T-helper 9 cell (primary cell): ENCODE measurements around the gene POLR2F.

Source experiments
- DNase-seq: peaks from one replicate; pipeline ENCODE4 v3.0.0-alpha.2; 2020

Gene POLR2F

DNA sequence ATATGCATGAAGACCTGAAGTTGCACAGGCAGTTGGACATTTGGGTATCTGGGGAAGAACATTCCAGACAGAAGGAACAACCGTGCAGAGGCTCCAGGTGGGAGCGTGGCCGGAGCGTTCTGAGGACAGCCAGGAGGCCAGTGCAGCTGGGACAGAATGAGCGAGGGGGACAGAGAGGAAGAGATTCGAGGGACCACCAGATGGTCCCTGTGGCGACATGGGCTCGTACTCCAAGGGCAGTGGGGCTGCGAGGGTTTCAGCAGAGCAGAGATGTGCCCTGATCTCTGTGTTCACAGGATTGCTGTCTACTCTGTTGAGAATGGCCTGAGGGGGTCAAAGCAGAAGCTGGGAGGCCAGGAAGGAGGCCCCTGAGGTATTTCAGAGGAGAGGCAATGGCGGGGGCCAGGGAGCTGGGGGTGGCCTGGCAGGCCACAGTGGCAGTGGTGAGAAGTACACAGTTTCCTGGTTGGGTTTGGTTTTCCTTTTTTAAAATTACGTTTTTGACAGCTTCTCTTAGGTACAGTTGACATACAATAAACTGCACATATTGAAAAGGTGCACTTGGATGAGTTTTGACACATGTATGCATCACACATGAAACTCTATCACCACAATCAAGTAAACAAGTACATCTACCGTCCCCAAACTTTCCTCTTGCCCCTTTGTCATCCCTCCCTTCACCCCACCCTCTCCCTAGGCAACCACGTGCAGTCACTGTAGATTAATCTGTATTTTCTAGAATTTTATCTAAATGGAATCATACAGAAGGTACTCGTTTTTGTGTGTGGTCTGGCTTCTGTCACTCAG, 55.7 kb downstream of the POLR2F start:
- DNase-seq, result no peak

DNA sequence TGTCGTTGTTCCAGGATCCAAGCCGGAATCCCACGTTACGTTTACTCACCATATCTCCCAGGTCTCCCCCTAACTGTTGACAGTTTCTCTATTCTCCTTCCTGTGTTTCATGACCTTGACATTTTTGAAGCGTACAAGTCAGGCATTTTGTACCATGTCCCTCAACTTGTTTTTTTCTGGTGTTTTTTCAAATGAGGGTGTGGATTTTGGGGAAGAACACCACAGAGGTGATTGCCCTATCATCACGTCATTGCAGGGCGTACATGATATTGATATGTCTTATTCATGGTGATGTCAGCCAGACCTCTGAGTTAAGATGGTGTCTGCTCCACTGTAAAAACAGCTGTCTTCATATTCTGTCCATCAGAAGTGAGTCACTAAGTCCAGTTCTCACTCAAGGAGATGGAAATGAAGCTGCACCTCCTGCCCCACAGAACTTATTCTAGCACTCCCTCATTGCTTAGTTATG, 59.1 kb downstream of the POLR2F start:
- no peak for DNase-seq

DNA sequence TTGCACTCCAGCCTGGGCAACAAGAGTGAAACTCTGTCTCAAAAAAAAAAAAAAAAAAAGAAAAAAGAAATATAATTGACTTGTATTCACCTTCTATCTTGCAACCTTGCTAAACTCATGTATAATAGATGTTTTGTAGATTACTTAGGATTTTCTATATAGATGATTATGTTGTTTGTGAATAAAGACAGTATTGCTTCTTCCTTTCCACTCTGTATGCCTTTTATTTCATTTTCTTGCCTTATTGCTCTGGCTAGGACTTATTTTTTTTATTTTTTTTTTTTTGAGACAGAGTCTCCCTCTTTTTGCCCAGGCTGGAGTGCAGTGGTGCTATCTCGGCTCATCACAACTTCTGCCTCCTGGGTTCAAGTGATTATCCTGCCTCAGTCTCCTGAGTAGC, 60.6 kb downstream of the POLR2F start:
- DNase-seq, result no peak

DNA sequence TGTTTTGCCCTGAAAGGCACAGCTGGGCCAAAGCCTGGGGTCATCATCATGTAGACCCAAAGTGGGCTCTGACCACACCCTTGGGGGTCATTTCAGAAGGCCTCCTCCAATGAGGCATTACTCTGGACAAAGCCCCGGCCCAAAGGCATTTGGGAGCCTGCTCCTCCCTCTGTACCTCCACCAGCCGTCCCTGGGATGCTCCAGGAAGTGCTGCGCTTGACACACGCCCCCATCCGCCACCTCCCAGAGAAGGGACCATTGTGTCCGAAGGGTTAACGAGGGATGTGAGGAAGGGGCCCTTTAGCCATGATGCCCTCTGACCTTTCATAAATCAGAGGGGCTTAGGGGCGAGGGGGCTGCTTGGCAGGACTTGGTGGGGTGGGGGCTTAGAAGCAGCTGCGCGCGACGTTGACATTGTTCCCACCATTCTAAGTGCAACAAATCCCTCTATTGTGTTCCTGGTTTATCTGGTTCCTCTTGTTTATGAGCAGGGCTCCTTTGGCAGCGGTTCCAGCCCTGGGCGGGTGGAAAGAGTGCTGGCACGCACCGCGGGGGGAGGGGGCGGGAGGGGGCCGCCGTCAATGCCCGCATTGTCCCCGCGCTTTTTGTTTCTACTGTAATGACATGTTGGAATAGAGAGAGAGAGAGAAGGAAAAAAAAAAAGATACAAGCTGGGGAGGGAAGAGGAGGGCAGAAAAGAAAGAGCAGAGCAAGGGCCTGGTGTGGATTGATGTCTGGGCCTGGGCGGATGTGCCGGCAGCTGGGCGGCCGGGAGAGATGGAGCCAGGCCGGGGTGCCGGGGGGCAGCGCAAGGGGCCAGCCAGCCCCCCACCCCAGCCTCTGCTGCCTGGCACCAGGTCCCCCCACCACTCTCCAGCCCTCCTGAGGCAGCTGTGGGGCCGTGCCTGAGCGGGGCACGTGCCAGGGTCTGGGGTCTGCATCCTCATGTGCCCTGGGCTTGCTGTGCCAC, 63.0 kb downstream of the POLR2F start:
- no peak for DNase-seq

DNA sequence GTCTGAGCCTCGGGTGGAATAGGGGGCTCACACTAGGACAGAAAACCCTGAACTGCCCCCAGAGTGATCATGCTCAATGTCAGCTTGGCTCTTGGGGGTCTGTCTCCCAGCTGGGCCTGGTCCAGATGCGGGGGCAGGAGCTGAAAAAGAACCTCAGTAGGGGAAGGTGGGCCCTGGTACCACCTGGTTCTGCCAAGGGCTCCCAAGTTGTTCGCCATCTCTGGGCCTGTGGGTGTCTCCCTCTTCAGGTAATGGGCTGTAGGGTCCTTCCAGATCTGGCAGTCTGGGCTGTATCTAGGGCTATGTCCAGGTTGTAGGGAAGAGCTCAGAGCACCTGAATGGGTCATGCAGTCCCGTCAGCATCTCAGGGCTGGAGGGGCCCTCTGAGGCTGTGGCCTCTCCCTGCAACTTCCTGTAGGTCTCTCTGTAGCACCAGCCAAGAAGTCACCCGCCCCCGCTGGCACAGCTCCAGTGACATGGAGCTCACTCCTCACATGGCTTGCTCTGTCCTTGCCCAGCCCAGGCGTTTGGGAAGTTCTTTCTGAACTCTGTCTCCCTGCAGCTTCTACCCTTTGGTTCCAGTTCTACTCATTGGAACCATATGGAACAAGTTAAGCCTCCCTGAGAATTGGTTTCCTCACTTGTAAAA, 63.9 kb downstream of the POLR2F start:
- no peak for DNase-seq

DNA sequence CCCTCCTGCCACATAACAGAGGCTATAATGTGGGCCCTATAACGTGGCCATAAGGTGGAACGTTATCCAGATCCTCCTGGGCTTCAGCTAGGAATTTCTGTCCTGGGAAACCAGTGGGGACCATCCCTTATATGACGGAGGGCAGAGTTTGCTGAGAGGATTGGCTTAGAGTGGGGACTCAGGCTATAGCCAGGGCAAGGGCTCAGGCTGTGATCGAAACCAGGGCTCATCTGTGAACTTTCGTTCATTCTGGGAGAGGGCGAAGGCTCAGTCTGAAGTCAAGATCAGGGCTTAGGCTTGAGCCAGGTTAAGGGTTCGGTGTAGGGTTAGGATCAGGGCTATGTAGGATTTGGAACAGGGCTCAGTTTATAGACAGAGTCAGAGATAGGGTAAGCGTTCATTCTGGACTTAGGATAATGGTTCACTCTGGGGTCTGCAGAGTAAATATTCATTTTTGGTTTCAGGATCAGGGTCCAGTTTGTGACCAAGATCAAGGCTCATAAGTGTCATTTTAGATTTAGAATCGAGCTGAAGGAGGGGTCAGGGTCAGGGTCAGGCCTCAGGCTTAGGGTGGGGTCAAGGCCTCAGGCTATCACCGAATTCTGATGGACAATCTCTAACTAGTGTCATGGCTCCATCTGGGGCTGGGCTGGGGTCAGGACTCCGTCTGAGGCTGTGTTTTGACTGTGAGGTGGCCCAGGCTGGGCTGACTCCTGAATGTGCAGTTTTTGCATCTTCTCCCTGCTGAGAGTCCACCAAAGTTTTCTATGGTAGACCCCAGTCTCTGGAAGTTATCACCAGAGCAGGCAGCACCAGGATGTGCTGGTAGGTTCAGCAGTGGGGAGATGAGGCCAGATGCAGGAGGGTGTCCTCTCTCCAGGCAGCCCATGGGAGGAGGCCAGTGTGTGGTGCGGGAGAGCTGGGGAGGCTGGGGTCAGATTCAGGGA, 64.7 kb downstream of the POLR2F start:
- DNase-seq, result no peak
